ENCODE results near the gene CCDC43.
"Not testable (repeated sequence)": the region's sequence is repeated elsewhere in the genome, so short reads cannot be mapped to it uniquely, and the experiment has no call there.

Gene CCDC43

GRCh38 chr17:44666006-44666405 lies 23.6 kb downstream of the CCDC43 start:
- DNase-seq: no peak

- no peak for DNase-seq
Observed at GRCh38 chr17:44664867-44665266, 24.7 kb downstream of the CCDC43 start.

GRCh38 chr17:44663095-44663494 lies 26.5 kb downstream of the CCDC43 start:
- no peak for DNase-seq

GRCh38 chr17:44661835-44662234 lies 27.7 kb downstream of the CCDC43 start:
- DNase-seq: no peak

GRCh38 chr17:44655983-44656710 lies 33.4 kb downstream of the CCDC43 start, which contains the start of gene MEIOC:
MEIOC (plus strand) TSS chr17:44656468; CDS start chr17:44656614, 146 bp downstream.
- DNase-seq: no peak

GRCh38 chr17:44653954-44654353 lies 35.6 kb downstream of the CCDC43 start:
- no peak for DNase-seq

- no peak for DNase-seq
Observed at GRCh38 chr17:44653384-44653783, 36.2 kb downstream of the CCDC43 start.

- no peak for DNase-seq
Observed at GRCh38 chr17:44652727-44653126, 36.8 kb downstream of the CCDC43 start.

- DNase-seq: no peak
Observed at GRCh38 chr17:44651228-44651627, 38.3 kb downstream of the CCDC43 start.

GRCh38 chr17:44648963-44649362 lies 40.6 kb downstream of the CCDC43 start:
- no peak for DNase-seq

- no peak for DNase-seq
Observed at GRCh38 chr17:44647736-44648135, 41.8 kb downstream of the CCDC43 start.

- no peak for DNase-seq
Observed at GRCh38 chr17:44646280-44646679, 43.3 kb downstream of the CCDC43 start.

- DNase-seq: no peak
Observed at GRCh38 chr17:44645341-44645740, 44.2 kb downstream of the CCDC43 start.

- no peak for DNase-seq
Observed at GRCh38 chr17:44642834-44643233, 46.7 kb downstream of the CCDC43 start.

- DNase-seq: no peak
Observed at GRCh38 chr17:44637066-44637465, 52.5 kb downstream of the CCDC43 start.

- peak; percentile 22 for DNase-seq
Observed at GRCh38 chr17:44636562-44636961, 53.0 kb downstream of the CCDC43 start.

GRCh38 chr17:44634401-44634800 lies 55.2 kb downstream of the CCDC43 start:
- not testable (repeated sequence) for DNase-seq

- DNase-seq: no peak
Observed at GRCh38 chr17:44633998-44634397, 55.6 kb downstream of the CCDC43 start.

- no peak for DNase-seq
Observed at GRCh38 chr17:44630703-44631102, 58.9 kb downstream of the CCDC43 start.

GRCh38 chr17:44629314-44629713 lies 60.3 kb downstream of the CCDC43 start:
- no peak for DNase-seq

GRCh38 chr17:44628243-44629188 lies 61.1 kb downstream of the CCDC43 start:
- no peak for DNase-seq

GRCh38 chr17:44627513-44628242 lies 61.9 kb downstream of the CCDC43 start:
- DNase-seq: no peak
